Measurements from ENCODE around the gene RPRD2.

DNA sequence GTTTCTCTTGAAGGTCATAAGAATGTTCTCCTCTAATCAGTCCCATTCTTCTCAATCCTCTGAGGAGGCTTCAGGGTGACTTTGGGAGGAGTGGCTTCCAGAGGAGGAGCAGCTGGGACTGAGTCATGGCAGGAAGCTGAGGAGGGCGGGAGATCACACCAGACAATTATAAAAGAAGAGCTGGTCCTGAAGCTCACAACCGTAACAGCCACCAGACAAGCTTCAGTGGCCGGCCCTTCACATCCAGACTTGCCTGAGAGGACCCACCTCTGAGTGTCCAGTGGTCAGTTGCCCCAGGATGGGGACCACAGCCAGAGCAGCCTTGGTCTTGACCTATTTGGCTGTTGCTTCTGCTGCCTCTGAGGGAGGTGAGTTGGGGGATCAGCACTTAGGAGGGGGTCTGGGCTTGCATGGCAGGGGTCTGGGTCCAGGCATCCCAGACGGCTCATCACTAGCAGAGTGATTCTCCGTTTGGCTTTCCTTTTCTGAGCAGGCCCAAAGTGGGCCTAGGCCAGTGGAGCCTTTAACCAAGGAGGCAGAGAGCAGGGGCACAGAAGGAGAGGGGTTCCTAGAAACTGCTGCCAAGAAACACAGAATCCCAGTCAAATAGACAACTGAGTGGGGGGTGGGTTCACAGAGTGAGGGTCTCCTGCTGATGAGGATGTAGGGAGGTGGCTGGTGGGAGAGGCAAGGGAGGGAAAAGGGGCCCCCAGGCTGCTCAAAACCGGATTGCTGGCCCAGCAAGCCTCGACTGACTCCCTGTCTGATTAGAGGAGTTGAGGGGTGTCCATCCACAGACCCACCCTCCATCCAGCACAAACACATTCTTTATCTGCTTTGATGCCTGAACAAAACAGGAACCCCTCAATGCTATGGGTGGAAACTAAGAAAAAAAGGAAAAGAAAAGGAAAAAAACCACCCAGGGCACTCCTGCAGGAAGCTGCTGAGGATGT lies 144.2 kb downstream of the RPRD2 start, which contains the start of gene ECM1:
- TF ChIP-seq, protein P1, sequence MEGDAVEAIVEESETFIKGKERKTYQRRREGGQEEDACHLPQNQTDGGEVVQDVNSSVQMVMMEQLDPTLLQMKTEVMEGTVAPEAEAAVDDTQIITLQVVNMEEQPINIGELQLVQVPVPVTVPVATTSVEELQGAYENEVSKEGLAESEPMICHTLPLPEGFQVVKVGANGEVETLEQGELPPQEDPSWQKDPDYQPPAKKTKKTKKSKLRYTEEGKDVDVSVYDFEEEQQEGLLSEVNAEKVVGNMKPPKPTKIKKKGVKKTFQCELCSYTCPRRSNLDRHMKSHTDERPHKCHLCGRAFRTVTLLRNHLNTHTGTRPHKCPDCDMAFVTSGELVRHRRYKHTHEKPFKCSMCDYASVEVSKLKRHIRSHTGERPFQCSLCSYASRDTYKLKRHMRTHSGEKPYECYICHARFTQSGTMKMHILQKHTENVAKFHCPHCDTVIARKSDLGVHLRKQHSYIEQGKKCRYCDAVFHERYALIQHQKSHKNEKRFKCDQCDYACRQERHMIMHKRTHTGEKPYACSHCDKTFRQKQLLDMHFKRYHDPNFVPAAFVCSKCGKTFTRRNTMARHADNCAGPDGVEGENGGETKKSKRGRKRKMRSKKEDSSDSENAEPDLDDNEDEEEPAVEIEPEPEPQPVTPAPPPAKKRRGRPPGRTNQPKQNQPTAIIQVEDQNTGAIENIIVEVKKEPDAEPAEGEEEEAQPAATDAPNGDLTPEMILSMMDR (conservative IDR thresholded peaks at IDR 0.05; ENCODE audit: low read depth, low read length): no peak
- TF ChIP-seq EZH2 (IDR thresholded peaks at IDR 0.05; ENCODE audit: borderline replicate concordance, low read depth, low read length, poor library complexity, severe bottlenecking): no peak

Measured in A673 (cell line).